Neural progenitor cell (in vitro differentiated cells): ENCODE data around the gene MYO1B.

ENCODE experiments used
- CTCF ChIP-seq: fragments of 200-600 bp; sonication (generic); IDR thresholded peaks from 2 replicates; pipeline ENCODE4 v1.5.1; 2017; ENCODE audit warnings: antibody characterized with exemption, mild to moderate bottlenecking
- EZH2 ChIP-seq: fragments of 200-600 bp; sonication (generic); IDR thresholded peaks from 2 replicates; pipeline ENCODE4 v1.6.1; 2017; ENCODE audit warnings: antibody characterized with exemption, mild to moderate bottlenecking, moderate library complexity
- EZH2phosphoT487 ChIP-seq: fragments of 200-600 bp; sonication (generic); IDR thresholded peaks from 2 replicates; pipeline ENCODE4 v1.6.1; 2017; ENCODE audit warnings: antibody characterized with exemption

GRCh38 chr2:191321861-191322662, 76.9 kb downstream of the MYO1B start:
- no peak for TF ChIP-seq CTCF
- no peak for TF ChIP-seq EZH2
- no peak for TF ChIP-seq EZH2phosphoT487
